ENCODE results near the gene CIPC.

DNA sequence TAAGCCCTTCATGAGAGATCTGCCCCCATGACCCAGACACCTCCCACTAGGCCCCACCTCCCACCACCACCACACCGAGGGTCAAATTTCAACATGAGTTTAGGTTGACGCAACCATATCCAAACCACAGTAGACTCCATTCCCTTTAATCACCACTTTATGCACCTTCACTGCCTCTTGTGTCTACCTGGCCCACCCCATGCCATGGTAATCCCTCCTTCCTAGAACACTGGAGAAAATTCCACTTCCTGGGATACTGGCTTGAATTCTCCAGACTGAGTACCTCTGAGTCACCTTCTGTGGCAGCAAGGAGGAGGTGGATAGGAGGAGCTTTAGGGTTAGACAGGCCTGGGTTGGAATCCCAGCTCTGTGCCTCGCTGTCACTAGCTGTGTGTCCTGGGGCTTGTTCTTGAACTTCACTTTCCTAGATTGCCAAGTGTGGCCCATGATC lies 26.1 kb upstream of the CIPC start:
- TF ChIP-seq, protein P1, sequence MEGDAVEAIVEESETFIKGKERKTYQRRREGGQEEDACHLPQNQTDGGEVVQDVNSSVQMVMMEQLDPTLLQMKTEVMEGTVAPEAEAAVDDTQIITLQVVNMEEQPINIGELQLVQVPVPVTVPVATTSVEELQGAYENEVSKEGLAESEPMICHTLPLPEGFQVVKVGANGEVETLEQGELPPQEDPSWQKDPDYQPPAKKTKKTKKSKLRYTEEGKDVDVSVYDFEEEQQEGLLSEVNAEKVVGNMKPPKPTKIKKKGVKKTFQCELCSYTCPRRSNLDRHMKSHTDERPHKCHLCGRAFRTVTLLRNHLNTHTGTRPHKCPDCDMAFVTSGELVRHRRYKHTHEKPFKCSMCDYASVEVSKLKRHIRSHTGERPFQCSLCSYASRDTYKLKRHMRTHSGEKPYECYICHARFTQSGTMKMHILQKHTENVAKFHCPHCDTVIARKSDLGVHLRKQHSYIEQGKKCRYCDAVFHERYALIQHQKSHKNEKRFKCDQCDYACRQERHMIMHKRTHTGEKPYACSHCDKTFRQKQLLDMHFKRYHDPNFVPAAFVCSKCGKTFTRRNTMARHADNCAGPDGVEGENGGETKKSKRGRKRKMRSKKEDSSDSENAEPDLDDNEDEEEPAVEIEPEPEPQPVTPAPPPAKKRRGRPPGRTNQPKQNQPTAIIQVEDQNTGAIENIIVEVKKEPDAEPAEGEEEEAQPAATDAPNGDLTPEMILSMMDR (IDR thresholded peaks at IDR 0.05), result no peak
- TF ChIP-seq EP300 (IDR thresholded peaks at IDR 0.05) (no peak), POLR2A (IDR thresholded peaks at IDR 0.05) (no peak)
